Progenitor cell of endocrine pancreas (in vitro differentiated cells): ENCODE data around the gene ESPNL. TPM values are rescaled to one million over a fixed set of nuclear protein-coding genes. Genes with fewer than 3 reads are reported as not detected.

Experiments
- DNase-seq: peaks from one replicate; pipeline ENCODE4 v3.0.0; 2021; ENCODE audit warnings: low spot score; ENCODE audit not compliant: unreplicated experiment
- H3K27ac Mint-ChIP-seq: 2 replicates; pipeline ENCODE4 v1.8.0; 2021; ENCODE audit warnings: mild to moderate bottlenecking, moderate library complexity, mixed read lengths
- H3K27me3 Mint-ChIP-seq: 2 replicates; pipeline ENCODE4 v1.8.0; 2021; ENCODE audit warnings: mixed read lengths
- H3K36me3 Mint-ChIP-seq: 2 replicates; pipeline ENCODE4 v1.8.0; 2022; ENCODE audit warnings: mixed read lengths; ENCODE audit not compliant: insufficient read depth
- H3K4me1 Mint-ChIP-seq: 2 replicates; pipeline ENCODE4 v1.8.0; 2021; ENCODE audit warnings: low read depth, mixed read lengths
- H3K4me3 Mint-ChIP-seq: 2 replicates; pipeline ENCODE4 v1.8.0; 2021; ENCODE audit warnings: low read depth, mild to moderate bottlenecking, moderate library complexity, mixed read lengths
- H3K9me3 Mint-ChIP-seq: 2 replicates; pipeline ENCODE4 v1.8.0; 2021; ENCODE audit warnings: low read depth, mixed read lengths
- CTCF ChIP-seq: fragments of 200-600 bp; sonication (generic); IDR thresholded peaks from one replicate; pipeline ENCODE4 v1.5.0; 2021; ENCODE audit warnings: antibody characterized with exemption, mild to moderate bottlenecking; ENCODE audit not compliant: unreplicated experiment
- total RNA-seq: library from RNA; stranded (reverse); gene quantifications from 2 replicates; pipeline ENCODE4 v1.2.1, GENCODE V29; 2021

Gene ESPNL
- total RNA-seq, 1 donor from 2014 or later: 0.31 TPM

DNA sequence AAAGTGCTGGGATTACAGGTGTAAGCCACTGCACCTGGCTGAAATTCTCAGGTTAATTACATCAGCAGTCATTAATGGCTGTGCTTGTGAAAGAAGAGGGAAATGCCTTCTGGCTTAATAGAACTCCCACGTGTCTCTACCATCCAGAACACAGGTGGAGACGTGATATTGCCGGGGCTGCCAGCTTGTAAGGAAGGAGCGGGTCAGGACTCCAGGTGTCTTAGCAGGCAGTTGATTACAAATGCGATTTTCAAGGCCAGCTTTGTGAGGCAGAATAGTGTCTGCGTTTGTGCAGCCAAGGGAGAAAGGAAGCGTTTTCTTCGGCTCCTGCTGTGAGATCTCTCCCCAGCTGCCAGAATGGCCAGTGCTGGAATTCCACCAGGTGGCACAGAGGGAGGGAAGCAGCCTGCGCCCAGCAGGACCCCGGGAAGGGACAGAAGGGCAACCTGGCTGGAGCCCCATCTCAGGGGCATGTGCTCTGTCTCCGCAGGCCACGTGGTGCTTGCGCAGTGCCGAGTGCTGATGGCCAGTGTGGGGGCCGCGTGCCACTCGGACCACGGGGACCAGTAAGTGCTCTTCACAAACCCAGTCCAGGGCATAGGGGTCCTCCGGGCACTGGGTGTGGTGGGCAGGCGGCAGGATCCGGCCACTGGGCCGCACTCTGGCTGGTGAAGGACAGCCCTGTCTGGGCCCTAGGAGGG is 3.7 kb upstream of the ESPNL start:
- no peak for TF ChIP-seq CTCF
- DNase-seq: no peak

DNA sequence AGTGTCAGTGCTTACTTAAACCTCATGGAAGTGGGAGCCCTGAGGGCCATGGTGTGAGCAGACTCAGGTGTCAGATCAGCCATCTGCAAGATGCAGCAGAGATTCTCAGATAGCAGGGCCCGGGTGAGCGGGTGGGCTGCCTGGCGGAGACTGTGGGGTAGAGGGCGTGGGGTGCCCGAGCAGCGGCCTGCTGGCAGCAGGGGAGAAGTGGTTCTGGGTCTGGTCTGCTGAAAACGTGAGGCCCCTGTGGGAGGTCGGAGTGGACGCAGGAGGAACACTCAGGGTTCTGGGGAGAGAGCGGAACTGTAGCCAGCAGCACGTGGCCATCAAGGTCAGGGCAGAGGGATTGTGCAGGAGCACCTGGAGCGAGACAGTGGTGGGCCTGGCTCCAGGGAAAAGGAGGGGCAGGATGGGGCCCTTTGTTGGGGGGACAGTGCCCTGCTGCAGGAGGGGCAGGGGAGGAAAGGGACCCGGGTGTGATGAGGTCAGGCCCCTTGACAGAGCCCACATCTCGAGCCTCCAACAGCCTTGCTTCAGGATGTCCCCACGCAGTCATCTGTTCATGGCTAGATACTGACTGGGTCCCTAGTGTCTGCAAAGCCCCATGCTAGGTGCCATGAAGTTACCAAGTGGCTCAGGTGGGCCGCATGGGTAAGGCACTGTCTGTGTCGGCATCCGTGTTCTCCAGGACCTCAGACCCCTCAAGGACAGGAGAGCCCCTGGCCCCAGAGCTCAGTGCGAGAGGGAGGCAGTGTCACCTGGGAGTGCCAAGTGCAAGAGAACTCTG is 2.7 kb upstream of the ESPNL start:
- no peak for TF ChIP-seq CTCF
- Mint-ChIP-seq H3K9me3 (no peaks in the 10 kb centered on the region), H3K4me1 (peaks cover 1% of the 10 kb centered on the region), H3K36me3 (peaks cover 11% of the 10 kb centered on the region), H3K4me3 (no peak overlapping the region), H3K27me3 (no peaks in the 10 kb centered on the region), H3K27ac (no peak overlapping the region)
- no peak for DNase-seq

More for the DNA sequence above, 3.7 kb upstream of the ESPNL start:
- peaks cover 11% of the 10 kb centered on the region for H3K36me3 Mint-ChIP-seq
- no peak overlapping the region for H3K4me3 Mint-ChIP-seq
- peaks cover 1% of the 10 kb centered on the region for H3K4me1 Mint-ChIP-seq
- H3K9me3 Mint-ChIP-seq: no peaks in the 10 kb centered on the region
- no peaks in the 10 kb centered on the region for H3K27me3 Mint-ChIP-seq
- H3K27ac Mint-ChIP-seq: no peak overlapping the region

DNA sequence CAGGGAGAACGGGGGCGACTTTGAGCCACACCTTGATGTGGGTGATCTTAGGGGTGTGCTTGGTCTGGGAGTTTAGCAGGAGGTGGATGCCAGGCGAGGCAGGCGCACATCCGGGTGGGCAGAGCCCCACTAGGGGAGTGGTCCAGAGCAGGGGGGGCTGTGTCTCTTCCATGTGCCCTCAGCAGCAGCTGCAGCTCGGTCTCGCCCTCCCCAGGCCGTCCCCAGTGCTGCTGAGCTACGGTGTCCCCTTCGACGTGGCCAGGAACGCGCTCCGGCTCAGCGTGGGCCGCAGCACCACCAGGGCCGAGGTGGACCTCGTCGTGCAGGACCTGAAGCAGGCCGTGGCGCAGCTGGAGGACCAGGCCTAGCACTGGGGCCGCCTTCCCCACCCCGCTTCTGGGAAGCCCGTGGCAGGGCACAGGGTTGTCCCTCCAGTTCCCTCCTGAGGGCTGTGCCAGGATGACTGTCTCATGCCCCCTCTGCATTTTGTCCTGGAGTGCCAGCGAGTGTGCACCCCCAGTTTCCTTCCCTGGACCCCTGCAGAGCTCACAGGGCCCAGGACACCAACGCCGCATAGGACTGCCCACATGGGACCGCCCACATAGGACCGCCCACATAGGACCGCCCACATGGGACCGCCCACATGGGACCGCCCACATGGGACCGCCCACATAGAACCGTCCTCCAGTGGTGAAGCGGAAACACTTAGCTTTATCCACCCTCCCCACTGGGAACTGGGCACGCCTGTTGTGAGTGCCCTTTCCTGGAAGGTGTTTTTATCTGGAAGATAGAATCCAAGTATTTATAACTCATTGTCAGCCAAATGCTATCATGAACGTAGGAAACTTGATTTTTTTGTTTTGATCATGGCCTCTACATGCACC is 1.9 kb upstream of the ESPNL start:
- no peaks in the 10 kb centered on the region for H3K9me3 Mint-ChIP-seq
- H3K36me3 Mint-ChIP-seq: peaks cover 7% of the 10 kb centered on the region
- H3K27me3 Mint-ChIP-seq: no peaks in the 10 kb centered on the region
- H3K4me3 Mint-ChIP-seq: no peak overlapping the region
- H3K27ac Mint-ChIP-seq: no peak overlapping the region
- DNase-seq: no peak
- no peak for TF ChIP-seq CTCF
- peaks cover 1% of the 10 kb centered on the region for H3K4me1 Mint-ChIP-seq

DNA sequence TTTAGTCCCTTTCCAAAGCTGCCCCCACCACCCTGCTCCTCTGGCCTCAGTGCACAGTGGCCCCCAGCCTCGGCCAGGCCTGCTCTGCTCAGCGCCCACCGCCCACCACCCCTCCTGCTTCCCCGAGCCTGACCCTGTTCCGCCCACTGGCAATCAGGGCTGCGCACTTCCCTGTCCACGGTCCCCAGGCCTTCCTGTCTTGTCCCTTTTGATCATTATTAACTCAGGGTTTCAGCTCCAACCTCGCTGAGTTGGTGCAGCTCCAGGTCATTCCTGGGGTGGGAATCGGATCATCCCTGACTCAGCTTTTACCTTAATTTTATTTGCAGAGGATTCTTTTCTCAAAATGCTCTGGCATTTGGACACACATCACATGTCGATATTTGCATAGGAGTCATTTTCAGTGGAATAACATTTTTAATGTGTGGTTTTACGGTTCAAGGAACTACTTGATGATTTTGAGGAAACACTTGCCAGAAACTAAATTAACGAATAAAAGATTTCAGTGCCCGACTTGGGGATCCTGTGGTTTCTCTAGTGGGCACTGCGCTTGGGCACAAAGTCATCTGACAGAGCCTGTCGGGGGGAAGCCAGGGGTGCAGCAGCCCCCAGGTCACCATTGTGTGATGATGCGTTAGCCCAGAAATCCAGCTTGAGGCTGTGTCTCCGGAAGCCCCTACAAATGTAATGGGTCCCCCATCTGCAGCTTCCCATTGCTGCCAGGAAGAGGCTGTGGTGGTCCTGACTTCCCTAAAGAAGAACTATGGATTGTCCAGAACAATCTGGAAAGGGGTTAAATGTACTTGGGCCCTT is 1.0 kb upstream of the ESPNL start:
- Mint-ChIP-seq H3K4me3 (no peak overlapping the region), H3K27me3 (no peaks in the 10 kb centered on the region), H3K4me1 (peaks cover 1% of the 10 kb centered on the region), H3K36me3 (peaks cover 7% of the 10 kb centered on the region), H3K27ac (no peak overlapping the region), H3K9me3 (no peaks in the 10 kb centered on the region)
- TF ChIP-seq CTCF: no peak
- DNase-seq: no peak
